Trophoblast cell (in vitro differentiated cells and primary cell): ENCODE results near the gene ECSCR.
A peak's percentile ranks its signal among the peaks of the same experiment; 100 is the strongest.

ENCODE experiments used
- DNase-seq, 2 donors: peaks; one replicate each; pipeline ENCODE4 v3.0.0-alpha.2; 2016
- H2AFZ ChIP-seq: 2 replicates; pipeline ENCODE4 v1.6.1; 2013; ENCODE audit warnings: low read length, moderate library complexity, mild to moderate bottlenecking; ENCODE audit not compliant: insufficient read depth, poor library complexity
- H2AK5ac ChIP-seq: 2 replicates; pipeline ENCODE4 v1.6.1; 2013; ENCODE audit warnings: mild to moderate bottlenecking, low read length
- H2BK120ac ChIP-seq: 2 replicates; pipeline ENCODE4 v1.6.1; 2013; ENCODE audit warnings: low read length, mild to moderate bottlenecking, moderate library complexity; ENCODE audit not compliant: insufficient read depth, poor library complexity
- H2BK12ac ChIP-seq: 2 replicates; pipeline ENCODE4 v1.6.1; 2013; ENCODE audit warnings: mild to moderate bottlenecking, low read length, moderate library complexity
- H2BK5ac ChIP-seq: 2 replicates; pipeline ENCODE4 v1.6.1; 2013; ENCODE audit warnings: low read length, low read depth, moderate library complexity, mild to moderate bottlenecking; ENCODE audit not compliant: poor library complexity
- H3K14ac ChIP-seq: 2 replicates; pipeline ENCODE4 v1.6.1; 2013; ENCODE audit warnings: mild to moderate bottlenecking, low read length
- H3K18ac ChIP-seq: 2 replicates; pipeline ENCODE4 v1.6.1; 2013; ENCODE audit warnings: mild to moderate bottlenecking, low read length
- H3K23ac ChIP-seq: 2 replicates; pipeline ENCODE4 v1.6.1; 2013; ENCODE audit warnings: low read length
- H3K27ac ChIP-seq: 2 replicates; pipeline ENCODE4 v1.5.1; 2013; ENCODE audit warnings: low read depth, mild to moderate bottlenecking, inconsistent platforms, low read length, moderate library complexity
- H3K27me3 ChIP-seq: 2 replicates; pipeline ENCODE4 v1.6.1; 2013; ENCODE audit warnings: inconsistent platforms, mild to moderate bottlenecking, low read length, moderate library complexity; ENCODE audit not compliant: insufficient read depth
- H3K36me3 ChIP-seq, 2 experiments: 1 replicate in 1 of 2; 2 replicates in 1 of 2; pipeline ENCODE4 v1.6.1; 2013; ENCODE audit warnings: low read length in 2 of 2, mild to moderate bottlenecking in 2 of 2, moderate library complexity in 1 of 2; ENCODE audit not compliant: insufficient read depth in 2 of 2, control insufficient read depth in 1 of 2
- H3K4ac ChIP-seq: 2 replicates; pipeline ENCODE4 v1.6.1; 2013; ENCODE audit warnings: low read depth, mild to moderate bottlenecking, low read length, moderate library complexity
- H3K4me1 ChIP-seq, 2 experiments: 1 replicate in 1 of 2; 2 replicates in 1 of 2; pipeline ENCODE4 v1.6.1; 2013; ENCODE audit warnings: low read length in 2 of 2, mild to moderate bottlenecking in 2 of 2, moderate library complexity in 1 of 2; ENCODE audit not compliant: insufficient read depth in 2 of 2, control insufficient read depth in 1 of 2
- H3K4me2 ChIP-seq: 2 replicates; pipeline ENCODE4 v1.6.1; 2013; ENCODE audit warnings: inconsistent platforms, mild to moderate bottlenecking, low read length, moderate library complexity
- H3K4me3 ChIP-seq: 2 replicates; pipeline ENCODE4 v1.5.1; 2013; ENCODE audit warnings: mild to moderate bottlenecking, low read depth, low read length, inconsistent platforms
- H3K79me1 ChIP-seq: one replicate; pipeline ENCODE4 v1.6.1; 2013; ENCODE audit warnings: low read length
- H3K79me2 ChIP-seq: 2 replicates; pipeline ENCODE4 v1.6.1; 2013; ENCODE audit warnings: low read length, mild to moderate bottlenecking; ENCODE audit not compliant: control insufficient read depth, insufficient read depth, poor library complexity
- H3K9ac ChIP-seq: 2 replicates; pipeline ENCODE4 v1.6.1; 2013; ENCODE audit warnings: mild to moderate bottlenecking, low read length
- H3K9me3 ChIP-seq: 2 replicates; pipeline ENCODE4 v1.6.1; 2013; ENCODE audit warnings: low read depth, mild to moderate bottlenecking, control low read depth, inconsistent platforms, low read length; ENCODE audit not compliant: insufficient read depth
- H4K12ac ChIP-seq: 2 replicates; pipeline ENCODE4 v1.6.1; 2013; ENCODE audit warnings: low read depth, mild to moderate bottlenecking, low read length, moderate library complexity
- H4K8ac ChIP-seq: 2 replicates; pipeline ENCODE4 v1.6.1; 2013; ENCODE audit warnings: low read depth, mild to moderate bottlenecking, low read length, moderate library complexity
- H4K91ac ChIP-seq: one replicate; pipeline ENCODE4 v1.6.1; 2013; ENCODE audit warnings: low read depth, mild to moderate bottlenecking, low read length, moderate library complexity
- WGBS: extraction: QIAGEN DNeasy Blood & Tissue Kit; methylation state at CpG from one replicate; pipeline ENCODE4 v1.1.7; 2013; ENCODE audit warnings: missing lambda C conversion rate; ENCODE audit not compliant: insufficient read length, insufficient coverage; ENCODE audit errors: extremely low coverage; 5-methylcytosine and 5-hydroxymethylcytosine counted together

Gene ECSCR

DNA sequence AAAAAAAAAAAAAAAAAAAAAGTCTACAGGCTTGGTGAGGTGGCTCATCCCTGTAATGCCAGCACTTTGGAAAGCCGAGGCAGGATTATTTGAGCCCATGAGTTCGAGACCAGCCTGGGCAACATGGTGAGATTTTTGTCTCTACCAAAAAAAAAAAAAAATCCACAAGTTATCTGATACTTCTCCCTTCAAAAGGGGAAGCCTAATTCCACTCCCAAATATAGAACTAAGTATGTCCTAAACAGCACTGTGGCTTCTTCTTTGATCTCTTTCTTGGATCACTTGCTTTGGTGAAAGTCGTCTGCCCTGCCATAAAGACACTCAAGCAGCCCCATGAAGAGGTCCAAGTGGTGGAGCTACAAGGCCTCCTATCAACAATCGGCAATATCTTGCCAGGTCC lies 38.8 kb upstream of the ECSCR start:
- H3K14ac ChIP-seq: no peak overlapping the region
- no peak overlapping the region for H2BK12ac ChIP-seq
- H3K18ac ChIP-seq: no peak overlapping the region
- no peak overlapping the region for H2AFZ ChIP-seq
- no peak overlapping the region for H4K12ac ChIP-seq
- H3K27me3 ChIP-seq: no peaks in the 10 kb centered on the region
- H3K36me3 ChIP-seq: no peaks in the 10 kb centered on the region
- no peak overlapping the region for H2BK120ac ChIP-seq
- no peak overlapping the region for H3K4ac ChIP-seq
- H2BK5ac ChIP-seq: no peak overlapping the region
- H3K23ac ChIP-seq: no peak overlapping the region
- no peak for DNase-seq
- no peak overlapping the region for H3K27ac ChIP-seq
- H4K8ac ChIP-seq: no peak overlapping the region
- H2AK5ac ChIP-seq: no peak overlapping the region
- H3K4me3 ChIP-seq: no peak overlapping the region
- no peaks in the 10 kb centered on the region for H3K9me3 ChIP-seq
- H3K79me2 ChIP-seq: no peaks in the 10 kb centered on the region
- WGBS: no CpG with 5 or more reads among the region's 4 CpGs
- H3K4me2 ChIP-seq: no peak overlapping the region
- H3K9ac ChIP-seq: no peak overlapping the region
- H3K4me1 ChIP-seq: no peaks in the 10 kb centered on the region
- no peaks in the 10 kb centered on the region for H3K79me1 ChIP-seq
- H4K91ac ChIP-seq: no peak overlapping the region

DNA sequence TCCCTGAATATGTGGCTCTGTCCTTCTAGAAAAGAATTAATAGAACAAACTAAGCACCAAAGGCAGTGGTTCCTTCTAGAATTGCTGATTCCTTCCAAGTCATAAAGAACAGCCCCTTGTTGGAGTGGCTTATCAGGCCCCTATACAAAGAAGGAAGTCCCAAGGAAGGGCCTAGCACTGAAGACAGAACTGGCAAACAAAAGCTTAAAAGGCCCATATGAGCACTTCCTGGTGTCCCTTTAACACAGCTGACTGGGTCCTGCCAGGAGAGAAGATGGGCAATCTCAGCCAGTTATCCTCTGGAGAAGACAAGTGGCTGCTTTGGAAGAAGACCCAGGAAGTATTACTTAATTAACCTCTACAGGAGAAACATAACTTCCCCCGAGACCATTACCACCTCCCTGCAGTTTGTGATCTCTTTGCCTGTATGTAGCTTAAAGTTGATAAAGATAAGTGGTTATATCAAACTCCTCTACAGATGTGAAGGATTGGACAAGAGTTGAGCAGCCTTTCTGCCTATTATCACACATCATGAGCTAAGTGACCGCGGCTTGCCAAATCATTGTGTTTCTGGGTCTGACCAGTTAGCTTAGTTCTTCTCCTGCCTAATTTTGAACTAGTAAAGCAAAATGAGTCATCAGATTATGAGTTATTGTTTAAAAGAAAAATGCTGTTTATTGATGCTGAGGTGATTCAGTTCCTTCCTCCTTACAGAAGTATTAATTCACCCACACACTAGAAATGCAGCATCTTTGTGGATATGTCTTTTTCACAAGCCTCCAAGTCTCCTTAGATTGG lies 33.3 kb upstream of the ECSCR start:
- peaks cover 2 to 8% of the 10 kb centered on the region in 2 experiments for H3K4me1 ChIP-seq
- H3K9ac ChIP-seq: no peak overlapping the region
- H4K8ac ChIP-seq: no peak overlapping the region
- no peak overlapping the region for H2AFZ ChIP-seq
- H4K12ac ChIP-seq: no peak overlapping the region
- H3K18ac ChIP-seq: no peak overlapping the region
- DNase-seq: no peak
- no CpG with 5 or more reads among the region's 3 CpGs for WGBS
- H3K79me1 ChIP-seq: no peaks in the 10 kb centered on the region
- H3K4me3 ChIP-seq: no peak overlapping the region
- no peak overlapping the region for H4K91ac ChIP-seq
- no peak overlapping the region for H2BK5ac ChIP-seq
- no peak overlapping the region for H3K4ac ChIP-seq
- H3K27ac ChIP-seq: no peak overlapping the region
- no peak overlapping the region for H3K4me2 ChIP-seq
- H3K14ac ChIP-seq: no peak overlapping the region
- H2BK12ac ChIP-seq: no peak overlapping the region
- H3K27me3 ChIP-seq: no peaks in the 10 kb centered on the region
- H2AK5ac ChIP-seq: no peak overlapping the region
- H3K79me2 ChIP-seq: peaks cover 1% of the 10 kb centered on the region
- no peaks in the 10 kb centered on the region for H3K9me3 ChIP-seq
- no peak overlapping the region for H3K23ac ChIP-seq
- H2BK120ac ChIP-seq: no peak overlapping the region
- H3K36me3 ChIP-seq: no peaks in the 10 kb centered on the region

DNA sequence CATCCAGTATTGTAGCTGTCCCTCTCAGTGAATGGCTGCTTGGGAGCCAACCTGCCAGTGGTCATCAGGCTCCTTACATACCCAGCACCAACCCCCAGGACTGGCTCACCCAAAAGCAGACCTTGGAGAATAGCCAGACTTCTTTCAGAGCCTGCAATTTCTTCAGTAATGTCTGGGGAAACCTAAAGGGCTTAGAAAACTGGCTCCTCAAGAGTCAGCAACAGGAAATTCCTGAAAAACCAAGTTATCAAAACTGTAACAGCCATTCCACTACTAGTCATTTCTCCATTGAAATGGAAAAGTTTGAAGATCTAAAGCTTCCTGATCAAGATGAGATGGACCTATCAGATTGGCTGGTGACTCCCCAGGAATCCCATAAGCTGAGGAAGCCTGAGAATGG lies 32.3 kb upstream of the ECSCR start:
- Histone ChIP-seq H3K4me2 (peak overlapping the region; percentile 11), H3K14ac (no peak overlapping the region), H2AK5ac (no peak overlapping the region), H3K9ac (no peak overlapping the region), H2BK5ac (peak overlapping the region; percentile 27), H2AFZ (no peak overlapping the region), H3K36me3 (no peaks in the 10 kb centered on the region), H2BK12ac (peak overlapping the region; percentile 17), H3K4ac (no peak overlapping the region), H3K79me2 (peaks cover 1% of the 10 kb centered on the region), H2BK120ac (peak overlapping the region; percentile 52), H3K27me3 (no peaks in the 10 kb centered on the region), H4K12ac (no peak overlapping the region), H3K4me3 (no peak overlapping the region), H3K23ac (no peak overlapping the region), H4K8ac (no peak overlapping the region), H3K9me3 (no peaks in the 10 kb centered on the region), H3K4me1 (peaks cover 2 to 8% of the 10 kb centered on the region in 2 experiments), H3K79me1 (no peaks in the 10 kb centered on the region), H3K18ac (no peak overlapping the region), H4K91ac (peak overlapping the region; percentile 16), H3K27ac (peak overlapping the region; percentile 39)
- DNase-seq: peak in 1 of 2 donors; percentile 43

DNA sequence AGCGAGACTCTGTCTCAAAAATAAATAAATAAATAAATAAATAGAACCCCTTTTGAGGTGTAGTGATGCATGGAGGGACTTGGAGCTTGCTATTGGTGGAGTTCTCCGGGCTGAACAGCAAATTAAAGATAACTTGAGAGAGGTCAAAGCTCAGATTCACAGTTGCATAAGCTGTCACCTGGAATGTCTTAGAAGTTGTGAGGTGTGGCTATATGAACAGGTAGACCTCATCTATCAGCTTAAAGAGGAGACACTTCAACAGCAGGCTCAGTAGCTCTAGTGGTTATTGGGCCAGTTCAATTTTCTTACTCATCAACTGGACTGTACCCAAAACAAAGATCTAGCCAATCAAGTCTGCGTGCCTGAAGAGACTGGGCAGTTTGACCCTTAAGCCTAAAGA lies 31.7 kb upstream of the ECSCR start:
- Histone ChIP-seq H3K27ac (peak overlapping the region; percentile 39), H3K4ac (no peak overlapping the region), H3K18ac (no peak overlapping the region), H3K79me1 (no peaks in the 10 kb centered on the region), H3K79me2 (peaks cover 1% of the 10 kb centered on the region), H4K91ac (no peak overlapping the region), H2BK12ac (peak overlapping the region; percentile 17), H3K9ac (no peak overlapping the region), H3K14ac (no peak overlapping the region), H2BK120ac (peak overlapping the region; percentile 52), H3K9me3 (no peaks in the 10 kb centered on the region), H3K4me2 (no peak overlapping the region), H2AFZ (no peak overlapping the region), H2BK5ac (peak overlapping the region; percentile 27), H3K4me1 (peaks cover 2 to 8% of the 10 kb centered on the region in 2 experiments), H4K12ac (no peak overlapping the region), H4K8ac (no peak overlapping the region), H3K36me3 (no peaks in the 10 kb centered on the region), H3K4me3 (no peak overlapping the region), H3K27me3 (no peaks in the 10 kb centered on the region), H2AK5ac (no peak overlapping the region), H3K23ac (no peak overlapping the region)
- WGBS: no CpG with 5 or more reads among the region's 3 CpGs
- DNase-seq: no peak
